ENCODE measurements around the gene GCNT3.
"Not testable (repeated sequence)": the region's sequence is repeated elsewhere in the genome, so short reads cannot be mapped to it uniquely, and the experiment has no call there.

Gene GCNT3

DNA sequence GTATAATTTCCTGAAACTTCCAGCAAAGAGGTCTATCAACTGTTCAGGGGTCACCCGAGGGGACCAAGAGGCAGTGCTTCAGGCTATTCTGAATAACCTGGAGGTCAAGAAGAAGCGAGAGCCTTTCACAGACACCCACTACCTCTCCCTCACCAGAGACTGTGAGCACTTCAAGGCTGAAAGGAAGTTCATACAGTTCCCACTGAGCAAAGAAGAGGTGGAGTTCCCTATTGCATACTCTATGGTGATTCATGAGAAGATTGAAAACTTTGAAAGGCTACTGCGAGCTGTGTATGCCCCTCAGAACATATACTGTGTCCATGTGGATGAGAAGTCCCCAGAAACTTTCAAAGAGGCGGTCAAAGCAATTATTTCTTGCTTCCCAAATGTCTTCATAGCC lies 6.8 kb downstream of the GCNT3 start:
- no peak for DNase-seq

DNA sequence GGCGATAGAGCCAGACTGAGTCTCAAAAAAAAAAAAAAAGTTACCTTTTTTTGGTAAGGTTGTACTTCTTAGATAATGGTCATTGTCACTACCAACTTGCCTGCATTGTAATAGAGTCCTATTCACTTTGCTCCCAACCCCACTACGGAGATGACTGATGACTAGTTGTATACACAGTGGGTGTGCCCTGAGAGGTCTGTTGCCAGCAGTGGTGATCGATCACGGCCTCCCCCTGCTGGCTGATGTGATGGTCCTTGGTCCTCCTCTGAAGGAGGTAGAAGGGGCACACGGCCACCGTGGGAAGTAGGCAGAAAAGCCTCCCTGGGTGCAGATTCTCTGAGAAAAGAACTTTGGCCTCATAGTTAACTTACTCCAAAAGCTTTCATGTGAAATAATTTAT lies 10.7 kb downstream of the GCNT3 start:
- peak; percentile 58 for DNase-seq

DNA sequence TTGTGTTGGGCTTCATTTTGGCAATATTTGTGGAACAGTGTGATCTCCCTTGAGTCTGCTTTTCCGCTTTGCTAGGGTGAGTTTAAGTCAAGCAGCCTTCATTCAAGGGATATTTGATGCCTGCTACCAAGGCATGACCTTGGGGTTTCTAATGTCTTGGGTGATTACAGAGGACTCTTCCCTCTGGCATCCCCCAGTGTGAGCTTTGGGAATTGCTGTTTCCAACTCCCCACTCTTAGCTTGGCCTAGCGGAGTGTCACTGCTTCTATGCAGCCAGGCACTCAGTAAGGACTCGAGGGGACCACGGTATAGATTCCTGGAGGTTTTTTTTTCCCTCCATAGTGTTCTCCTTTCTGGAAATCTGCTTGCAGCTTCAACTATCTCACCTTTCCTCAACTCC lies 21.1 kb downstream of the GCNT3 start:
- DNase-seq = no peak

DNA sequence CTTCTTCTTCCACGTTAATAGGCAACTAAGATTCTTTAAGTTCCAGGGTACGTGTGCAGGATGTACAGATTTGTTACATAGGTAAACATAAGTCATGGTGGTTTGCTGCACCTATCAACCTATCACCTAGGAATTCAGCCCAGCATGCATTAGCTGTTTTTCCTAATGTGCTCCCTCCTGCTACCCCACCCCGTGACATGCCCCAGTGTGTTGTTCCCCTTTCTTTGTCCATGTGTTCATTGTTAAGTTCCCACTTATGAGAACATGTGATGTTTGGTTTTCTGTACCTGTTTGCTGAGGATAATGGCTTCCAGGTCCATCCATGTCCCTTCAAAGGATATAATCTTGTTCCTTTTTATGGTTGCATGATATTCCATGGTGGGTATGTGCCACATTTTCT lies 24.6 kb downstream of the GCNT3 start:
- no peak for DNase-seq

DNA sequence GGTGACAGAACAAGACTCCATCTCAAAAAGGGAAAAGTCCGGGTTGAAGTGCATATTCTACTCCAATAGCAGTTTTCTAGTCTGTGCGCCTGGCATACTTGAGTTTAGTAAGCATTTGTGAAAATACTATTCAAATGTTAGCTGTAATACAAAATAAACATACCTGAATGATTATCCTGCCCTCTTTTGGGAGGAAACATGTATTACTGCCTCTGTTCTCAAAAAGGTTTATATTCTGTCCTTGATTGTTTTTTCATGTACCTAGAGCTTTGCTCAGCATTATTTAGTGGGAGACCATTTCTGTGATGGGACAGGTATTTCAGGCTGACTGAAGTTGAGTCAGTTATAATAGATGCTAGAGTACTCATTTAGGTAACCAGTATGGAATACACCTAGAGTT lies 25.9 kb downstream of the GCNT3 start:
- DNase-seq = not testable (repeated sequence)

DNA sequence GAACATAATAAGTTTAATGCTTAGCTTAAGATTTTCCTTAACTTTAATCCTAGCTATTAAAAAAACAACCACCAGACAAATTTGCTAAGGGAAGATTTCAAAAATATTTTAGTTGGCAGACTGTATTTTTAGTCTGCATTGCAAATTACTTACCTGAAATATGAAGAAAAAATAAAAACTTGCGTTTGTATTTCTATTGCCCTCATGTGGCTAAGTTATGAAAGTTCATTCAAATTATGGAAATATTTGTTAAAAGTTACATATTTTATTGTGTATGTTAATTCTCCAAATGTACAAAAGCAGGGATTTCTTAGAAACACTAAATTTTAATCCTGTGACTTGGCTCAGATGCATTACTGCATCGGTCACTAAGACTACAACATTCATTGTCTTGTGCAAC lies 30.8 kb downstream of the GCNT3 start:
- no peak for DNase-seq

DNA sequence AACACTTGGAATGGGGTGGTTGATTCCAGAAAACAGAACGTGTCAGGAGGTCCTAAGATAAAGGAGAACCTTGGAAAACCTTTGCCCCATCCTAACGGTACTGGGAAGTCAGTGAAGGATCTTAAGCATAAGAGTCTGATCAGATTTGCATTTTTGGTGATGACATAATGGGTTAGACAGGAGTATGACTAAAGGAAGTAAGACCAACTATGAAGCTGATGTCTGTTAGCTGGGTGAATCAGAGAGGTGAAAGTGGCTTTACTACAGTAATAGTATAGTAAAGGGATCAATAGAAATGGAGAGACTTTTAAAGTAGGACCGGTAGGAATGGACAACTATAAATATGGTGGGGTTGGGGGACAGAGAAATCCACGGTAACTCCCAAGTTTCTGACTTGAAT lies 33.2 kb downstream of the GCNT3 start:
- DNase-seq = no peak

DNA sequence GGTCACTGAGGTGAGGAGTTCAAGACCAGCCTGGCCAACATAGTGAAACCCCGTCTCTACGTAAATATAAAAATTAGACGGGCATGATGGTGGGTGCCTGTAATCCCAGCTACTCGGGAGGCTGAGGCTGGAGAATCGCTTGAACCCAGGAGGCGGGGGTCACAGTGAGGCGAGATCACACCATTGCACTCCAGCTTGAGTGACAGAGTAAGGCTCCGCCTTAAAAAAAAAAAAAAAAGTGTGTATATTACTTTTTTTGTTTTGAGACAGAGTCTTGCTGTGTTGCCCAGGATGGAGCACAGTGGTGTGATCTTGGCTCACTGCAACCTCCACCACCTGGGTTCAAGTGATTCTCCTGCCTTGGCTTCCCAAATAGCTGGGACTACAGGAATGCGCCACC lies 34.2 kb downstream of the GCNT3 start:
- not testable (repeated sequence) for DNase-seq

DNA sequence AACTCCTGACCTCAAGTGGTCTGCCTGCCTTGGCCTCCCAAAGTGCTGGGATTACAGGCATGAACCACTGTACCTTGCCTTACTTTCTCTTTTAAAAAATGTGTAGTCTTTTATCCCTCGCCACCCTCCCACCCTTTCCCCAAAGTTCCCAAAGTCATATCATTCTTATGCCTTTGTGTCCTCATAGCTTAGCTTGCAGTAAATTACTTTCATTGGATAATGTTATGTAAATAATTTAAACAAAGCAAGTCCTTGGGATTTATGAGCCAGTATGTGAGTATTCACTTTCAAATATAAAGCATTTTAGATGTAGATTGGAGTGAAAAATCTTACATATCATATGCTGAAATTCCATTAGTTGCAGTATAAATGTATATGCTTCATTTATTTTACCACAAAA lies 34.7 kb downstream of the GCNT3 start:
- no peak for DNase-seq

DNA sequence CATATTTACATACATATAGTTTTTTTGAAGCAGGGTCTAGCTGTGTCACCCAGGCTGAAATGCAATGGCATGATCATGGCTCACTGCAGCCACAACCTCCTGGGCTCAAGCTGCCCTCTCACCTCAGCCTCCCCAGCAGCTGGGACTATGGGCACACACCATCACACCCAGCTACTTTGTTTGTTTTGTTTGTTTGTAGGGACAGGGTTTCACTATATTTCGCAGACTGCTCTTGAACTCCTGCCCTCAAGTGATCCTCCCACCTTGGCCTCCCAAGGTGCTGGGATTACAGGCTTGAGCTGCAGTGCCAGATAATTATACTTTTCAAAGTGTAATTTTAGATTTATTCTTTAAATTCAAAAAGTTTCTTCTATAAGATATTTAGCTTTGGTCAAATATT lies 35.5 kb downstream of the GCNT3 start:
- no peak for DNase-seq

DNA sequence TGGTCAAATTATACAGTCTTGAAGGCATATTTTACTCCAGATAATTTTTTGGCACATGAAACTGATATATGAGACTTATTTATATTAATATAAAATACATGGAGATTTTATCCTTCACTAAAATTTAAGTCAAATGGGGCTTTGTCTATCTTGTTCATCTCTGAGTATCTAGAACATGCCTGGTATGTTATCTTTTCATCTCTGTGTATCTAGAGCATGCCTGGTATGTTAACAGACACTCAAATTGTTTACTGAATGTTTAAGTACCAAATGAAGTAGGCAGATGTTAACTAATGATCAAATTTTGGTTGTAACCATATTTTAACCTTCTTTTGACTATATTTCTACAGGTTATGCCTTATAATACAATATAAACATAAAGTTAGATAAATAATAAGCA lies 38.0 kb downstream of the GCNT3 start:
- no peak for DNase-seq

DNA sequence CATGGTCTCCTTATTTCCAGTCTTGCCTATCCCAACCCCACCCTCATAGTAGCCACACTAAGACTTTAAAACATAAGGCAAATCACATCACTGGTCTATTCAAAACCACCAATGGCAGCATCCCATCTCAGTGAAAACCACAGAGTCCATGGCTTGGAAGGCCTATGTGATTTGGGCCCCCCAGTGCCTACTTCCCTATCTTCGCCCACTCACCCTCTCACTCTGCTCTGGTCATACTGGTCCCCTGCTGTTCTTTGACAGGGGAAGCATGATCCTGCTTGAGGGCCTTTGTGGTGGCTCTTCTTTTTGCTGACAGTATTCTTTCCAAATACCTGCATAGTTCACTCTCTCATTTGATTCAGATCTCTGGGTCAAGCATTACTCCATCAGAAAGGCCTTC lies 42.5 kb downstream of the GCNT3 start:
- DNase-seq = peak; percentile 63

DNA sequence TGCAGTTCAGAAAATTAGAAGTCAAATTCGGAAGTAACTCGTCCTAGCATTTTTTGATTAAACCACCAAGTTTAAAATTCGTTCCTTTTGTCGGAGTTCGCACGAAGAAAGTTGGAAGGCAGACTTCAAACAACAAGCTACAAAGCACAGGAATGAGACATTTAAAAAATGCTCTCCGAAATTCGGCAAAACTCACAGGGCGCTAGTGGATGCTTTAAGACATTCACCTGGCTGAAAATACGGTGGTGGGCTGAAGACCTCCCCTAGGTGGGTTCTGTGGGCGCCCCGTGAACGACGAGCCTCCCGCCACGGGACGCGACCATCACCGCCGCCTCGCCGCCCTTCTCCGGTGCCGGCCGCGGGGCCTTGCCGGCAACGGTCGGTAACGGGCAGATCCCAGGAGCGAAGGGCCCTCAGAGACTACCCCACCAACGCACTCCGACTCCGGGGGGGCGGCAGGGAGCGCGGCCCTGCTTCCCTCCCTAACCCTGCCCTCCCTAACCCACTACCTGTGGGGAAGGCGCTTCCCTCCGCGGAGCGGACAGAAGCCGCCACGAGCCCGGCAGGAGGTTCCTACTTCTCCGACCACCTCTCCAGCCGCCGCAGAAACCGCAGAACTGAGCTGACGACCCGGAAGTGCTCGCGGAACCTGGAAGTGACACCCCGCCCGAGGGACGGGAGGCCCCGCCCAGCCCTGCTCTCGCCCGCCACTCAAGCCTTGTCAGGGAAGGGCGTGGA lies 45.5 kb downstream of the GCNT3 start, which contains the start of gene GTF2A2:
TSS of gene GTF2A2 (minus strand) at position 619 of the 738 bp plus-strand sequence. CDS start 5,238 bp downstream, outside the sequence.
- DNase-seq = peak; percentile 96

DNA sequence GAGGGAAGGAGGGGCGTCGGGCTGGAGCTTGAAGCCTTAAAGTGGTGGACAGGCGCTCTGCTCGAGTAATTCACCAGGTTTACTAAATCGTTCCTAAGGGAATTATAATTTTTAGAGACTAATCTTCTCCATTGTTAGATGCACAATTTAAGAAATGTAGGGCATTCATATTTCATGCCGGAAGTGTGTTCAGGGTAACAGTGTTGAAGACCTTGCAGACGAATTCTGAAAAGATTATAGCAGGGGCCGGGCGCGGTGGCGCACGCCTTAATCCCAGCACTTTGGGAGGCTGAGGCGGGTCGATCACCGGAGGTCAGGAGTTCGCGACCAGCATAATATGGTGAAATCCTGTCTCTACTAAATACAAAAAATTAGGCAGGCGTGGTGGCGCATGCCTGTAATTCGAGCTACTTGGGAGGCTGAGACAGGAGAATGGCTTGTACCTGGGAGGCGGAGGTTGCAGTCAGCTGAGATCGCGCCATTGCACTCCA lies 46.1 kb downstream of the GCNT3 start:
- DNase-seq = peak; percentile 59

DNA sequence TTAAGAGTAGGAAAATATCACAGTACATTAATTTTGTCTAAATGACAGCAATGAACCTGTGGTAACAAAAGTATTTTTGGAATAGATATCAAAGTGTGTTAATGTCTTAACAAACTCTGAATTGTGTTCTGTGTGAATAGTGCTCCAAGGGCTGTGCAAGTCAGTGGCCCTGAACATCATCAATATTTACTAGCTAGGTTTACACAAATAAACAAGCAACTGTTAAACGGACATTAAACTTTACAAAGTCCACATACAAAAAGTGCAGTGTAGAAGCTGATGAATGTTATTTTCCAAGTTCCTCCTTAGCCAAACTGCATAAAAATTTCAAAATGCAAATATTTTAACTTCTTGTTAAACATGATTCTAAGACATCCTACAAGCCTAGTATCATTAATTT lies 47.8 kb downstream of the GCNT3 start:
- no peak for DNase-seq

DNA sequence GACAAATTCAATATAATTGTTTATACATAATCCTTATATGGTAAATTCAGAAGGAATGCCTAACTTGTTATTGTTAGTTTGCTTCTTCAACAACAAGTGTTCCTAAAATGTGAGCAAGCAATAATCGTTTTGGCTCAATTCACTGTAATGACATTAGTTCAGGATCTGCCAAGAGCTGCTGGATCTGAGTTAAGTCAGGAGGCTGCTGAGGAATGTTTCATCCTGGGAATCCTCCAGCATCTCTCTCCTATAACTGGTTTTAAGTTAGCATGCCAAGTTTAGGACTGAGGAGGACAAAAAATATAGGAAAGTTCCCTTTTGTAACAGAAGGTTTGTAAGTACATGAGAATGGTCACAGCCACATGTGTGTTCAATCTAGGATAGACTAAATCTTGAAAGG lies 50.7 kb downstream of the GCNT3 start:
- no peak for DNase-seq

DNA sequence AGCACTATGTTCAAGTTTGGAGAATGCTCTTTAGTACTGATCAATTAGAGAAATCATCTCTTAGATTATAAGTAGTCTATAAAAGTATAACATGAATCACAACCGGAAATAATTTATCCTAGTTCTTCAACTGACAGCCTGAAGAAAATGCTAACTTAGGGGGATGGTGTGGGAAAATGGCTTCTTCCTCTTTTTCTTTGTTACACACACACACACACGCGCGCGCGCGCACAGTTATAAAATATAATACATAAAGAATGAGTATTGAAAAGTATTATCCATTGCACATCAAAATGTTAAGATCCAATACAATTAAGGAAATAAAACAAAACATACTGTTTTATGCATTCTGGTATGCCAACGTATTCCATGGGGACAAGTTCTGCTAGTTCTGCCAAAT lies 57.0 kb downstream of the GCNT3 start:
- peak; percentile 43 for DNase-seq

Data from MV-4-11 (cell line).